ENCODE measurements around the gene HSPA4L.

The HSPA4L gene

DNA sequence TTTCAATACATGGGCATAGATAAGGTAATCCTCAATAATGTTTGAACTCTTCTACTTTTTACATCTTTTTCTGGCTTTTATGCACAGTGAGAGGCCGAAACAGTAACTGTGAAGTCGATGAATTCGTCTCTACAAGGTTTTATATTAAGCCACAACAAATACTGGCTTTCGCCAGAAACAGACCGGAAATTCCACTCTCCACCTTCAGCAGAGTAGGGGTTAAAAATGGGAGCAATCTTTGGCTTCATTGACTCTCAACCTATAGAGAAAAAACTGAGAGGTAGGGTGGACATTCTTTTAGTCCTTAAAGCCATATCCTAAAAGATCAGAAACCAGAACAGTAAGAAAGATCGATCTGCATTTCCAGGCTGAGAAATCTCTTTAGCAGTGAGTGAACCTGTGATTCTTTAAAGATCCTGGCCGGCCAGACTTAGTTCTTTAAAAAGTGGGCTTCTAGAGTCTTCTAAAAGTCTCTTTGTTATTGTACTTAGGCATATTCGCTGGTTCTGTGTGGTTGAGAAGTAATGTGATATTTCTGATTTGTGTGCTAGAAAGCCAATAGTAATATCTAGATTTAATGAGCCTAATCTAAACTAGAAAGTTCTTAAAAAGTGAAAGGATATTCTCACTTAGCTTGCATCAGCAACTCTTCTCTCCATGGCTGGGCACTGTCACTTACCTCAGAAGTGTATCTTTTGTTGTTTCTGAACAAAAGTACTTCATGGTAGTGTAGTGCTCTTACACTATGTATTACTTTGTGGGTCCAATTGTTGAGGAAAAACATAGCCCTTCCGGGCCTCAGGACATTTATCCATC, 2.0 kb downstream of the HSPA4L start:
- DNase-seq (ENCODE audit: low read depth), result no peak

DNA sequence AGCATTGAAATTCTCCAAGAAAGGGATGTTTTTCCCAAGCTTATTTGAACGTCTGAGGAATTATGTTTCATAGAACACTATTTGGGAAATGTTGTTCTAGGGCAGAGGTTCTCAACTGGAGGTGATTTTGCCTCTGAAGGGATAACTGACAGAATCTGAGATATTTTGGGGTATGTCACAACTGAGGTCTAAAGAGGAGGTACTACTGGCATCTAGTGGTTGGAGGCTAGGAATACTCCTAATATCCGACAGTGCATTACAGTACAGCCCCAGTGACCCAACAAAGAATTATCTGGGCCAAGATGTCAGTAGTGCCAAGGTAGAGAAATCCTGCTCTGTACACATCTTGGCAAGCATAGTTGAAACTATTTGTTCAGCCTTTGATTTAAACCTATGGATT, 6.4 kb downstream of the HSPA4L start:
- DNase-seq (ENCODE audit: low read depth), result peak; percentile 6

DNA sequence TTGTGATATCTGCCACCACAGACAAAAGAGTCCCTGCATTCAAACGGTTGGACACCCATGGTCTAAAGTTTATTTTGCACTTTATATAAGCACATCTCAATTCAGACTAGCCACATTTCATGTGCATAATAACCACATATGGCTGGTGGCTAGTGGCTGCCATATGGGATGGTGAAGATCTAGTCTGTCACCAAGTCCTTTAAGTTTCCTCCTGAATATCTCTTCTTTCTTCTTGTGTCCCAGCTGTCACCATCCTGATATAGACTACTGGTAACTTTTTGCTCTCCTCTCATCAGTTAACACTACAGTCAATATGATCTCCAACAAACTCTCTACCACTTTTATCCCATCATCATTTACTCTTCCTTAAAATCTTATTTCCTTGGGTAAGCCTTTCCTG, 9.3 kb downstream of the HSPA4L start:
- no peak for DNase-seq (ENCODE audit: low read depth)

DNA sequence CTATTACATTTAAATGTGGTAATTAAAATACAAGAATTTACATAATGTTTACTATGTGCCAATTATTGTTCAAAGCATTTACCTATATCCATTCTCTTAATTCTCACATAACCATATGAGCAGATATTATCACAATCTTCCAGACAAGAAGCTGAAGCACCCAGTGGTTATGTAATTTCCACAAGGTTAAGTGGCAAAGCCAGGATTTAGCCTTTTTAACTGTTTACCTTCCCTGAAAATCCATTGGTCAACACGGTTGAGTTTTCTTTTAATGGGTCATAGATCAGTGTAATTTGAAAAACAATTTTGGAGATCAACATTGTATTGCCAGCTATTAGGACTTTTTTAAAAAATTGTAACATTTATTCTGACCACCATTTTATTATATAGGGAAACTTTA, 11.4 kb downstream of the HSPA4L start:
- DNase-seq (ENCODE audit: low read depth), result no peak

DNA sequence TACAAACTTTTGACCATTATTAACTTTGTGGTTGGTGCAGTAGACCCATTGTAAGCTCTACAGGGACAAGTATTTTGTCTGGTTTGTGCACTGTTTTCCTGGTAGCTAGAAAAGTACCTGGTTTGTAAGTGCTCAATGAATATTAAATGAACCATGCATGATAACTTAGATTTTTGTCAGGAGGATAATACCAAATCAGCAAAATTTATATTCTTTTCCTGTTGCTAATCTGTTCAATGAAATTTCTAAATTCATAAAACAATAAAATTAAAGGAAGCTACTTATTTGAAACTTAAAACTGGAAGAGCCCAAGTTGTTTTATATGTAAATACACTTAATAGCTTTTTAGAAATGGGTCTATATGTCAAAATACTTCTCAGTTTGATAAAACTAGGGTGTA, 17.6 kb downstream of the HSPA4L start:
- no peak for DNase-seq (ENCODE audit: low read depth)

DNA sequence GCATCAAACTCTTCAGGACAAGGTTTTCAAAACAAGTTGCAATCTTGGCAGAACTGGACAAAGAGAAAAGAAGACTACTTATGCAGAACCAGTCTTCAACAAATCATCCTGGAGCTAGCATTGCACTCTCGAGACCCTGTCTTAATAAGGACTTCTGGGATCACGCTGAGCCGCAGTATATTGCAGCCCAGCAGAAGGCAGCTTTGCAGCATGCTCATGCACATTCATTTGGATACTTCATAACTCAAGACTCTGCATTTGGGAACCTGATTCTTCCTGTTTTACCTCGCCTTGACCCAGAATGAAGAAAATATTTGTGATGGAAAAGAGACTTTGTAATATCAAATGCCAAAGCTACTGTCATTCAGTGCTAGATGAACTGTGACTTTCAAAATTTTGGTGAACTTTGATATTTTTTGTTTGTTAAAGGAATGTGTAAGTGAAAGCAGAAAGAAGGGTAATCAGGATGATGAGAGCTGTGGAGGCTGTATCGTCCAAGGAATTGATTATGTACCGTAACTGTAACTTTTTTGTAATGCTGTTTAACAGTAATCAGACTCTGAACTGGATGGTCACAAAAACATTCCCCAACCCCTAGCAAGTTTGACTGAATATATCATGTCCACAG, 27.2 kb downstream of the HSPA4L start:
- DNase-seq (ENCODE audit: low read depth), result peak; percentile 35

DNA sequence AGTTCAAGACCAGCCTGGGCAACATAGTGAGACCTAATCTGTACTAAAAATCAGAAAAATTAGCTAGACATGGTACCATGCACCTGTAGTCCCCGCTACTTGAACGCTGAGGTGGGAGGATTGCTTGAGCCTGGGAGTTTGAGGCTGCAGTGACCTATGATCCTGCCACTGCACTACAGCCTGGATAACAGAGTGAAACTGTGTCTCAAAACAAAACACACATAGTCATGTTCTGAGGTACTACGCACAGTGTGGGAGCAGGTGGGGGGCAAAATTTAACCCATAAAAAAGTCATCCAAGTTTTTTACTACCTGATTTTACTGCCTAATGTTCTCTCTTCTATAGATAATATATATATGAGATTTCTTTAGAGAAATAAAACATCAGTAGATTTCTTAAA, 28.4 kb downstream of the HSPA4L start:
- DNase-seq (ENCODE audit: low read depth), result no peak

DNA sequence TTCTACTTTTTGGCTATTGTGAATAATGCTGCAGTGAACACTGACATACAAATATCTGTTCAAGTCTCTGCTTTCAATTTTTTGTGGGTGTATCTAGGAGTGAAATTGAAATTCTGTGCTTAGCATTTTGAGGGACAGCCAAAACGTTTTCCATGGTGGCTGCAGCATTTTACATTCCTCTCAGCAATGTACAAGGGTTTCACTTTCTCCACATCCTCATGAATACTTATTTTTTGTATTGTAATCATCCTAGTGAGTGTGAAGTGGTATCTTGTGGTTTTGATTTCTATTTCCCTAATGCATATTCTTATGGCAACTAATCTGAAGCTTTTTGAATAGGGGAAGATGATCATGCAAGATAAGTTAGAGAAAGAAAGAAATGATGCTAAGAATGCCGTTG, 40.3 kb downstream of the HSPA4L start:
- no peak for DNase-seq (ENCODE audit: low read depth)

DNA sequence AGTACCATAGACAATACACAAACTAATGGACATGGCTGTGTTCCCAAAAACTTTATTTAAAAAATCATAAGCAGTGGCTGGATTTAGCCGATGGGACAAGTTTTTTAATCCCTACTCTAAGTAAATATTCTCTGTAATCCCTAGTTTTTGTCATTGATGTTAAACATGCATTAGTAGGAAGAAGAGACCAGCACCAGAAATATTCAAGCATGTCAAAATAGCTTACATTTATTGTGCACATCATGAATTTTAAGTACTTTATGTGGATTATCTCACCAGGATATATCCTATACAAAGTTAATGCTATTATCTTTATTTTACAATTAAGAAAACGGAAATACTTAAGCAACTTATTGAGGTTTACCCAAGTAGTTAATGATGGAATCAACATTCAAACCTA, 46.0 kb downstream of the HSPA4L start:
- DNase-seq (ENCODE audit: low read depth), result no peak

DNA sequence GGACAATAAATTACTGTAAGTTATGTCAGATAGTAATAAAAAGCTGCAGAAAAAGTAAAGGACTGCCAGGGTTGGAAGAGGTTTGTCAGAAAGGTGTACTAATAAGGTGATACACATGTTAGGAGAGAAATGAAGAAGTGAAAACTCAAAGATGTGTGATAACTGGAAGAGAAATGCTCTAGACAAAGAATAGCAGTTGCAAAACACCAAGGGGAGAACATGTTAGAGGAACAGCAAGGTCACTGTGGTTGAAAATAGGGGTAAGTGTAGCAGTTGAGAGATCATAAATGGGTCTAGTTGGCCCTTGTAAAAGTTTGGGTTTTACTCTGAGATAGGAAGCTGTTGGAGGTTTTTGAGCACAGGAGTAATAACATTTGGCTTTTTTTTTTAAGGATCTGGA, 46.9 kb downstream of the HSPA4L start:
- DNase-seq (ENCODE audit: low read depth), result no peak

DNA sequence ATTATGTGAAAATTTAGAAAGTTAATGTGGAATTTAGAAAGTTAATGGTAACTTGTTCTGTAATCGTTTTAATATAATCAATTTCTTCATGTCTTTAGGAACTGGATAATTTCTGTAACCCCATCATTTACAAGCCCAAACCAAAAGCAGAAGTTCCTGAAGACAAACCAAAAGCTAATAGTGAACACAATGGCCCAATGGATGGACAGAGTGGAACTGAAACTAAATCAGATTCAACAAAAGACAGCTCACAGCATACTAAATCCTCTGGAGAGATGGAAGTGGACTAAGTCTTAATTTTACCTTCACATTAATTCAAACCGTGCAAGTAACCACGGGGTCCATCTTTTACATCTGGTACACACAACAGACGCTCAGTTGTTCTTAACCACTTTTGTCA, 50.5 kb downstream of the HSPA4L start:
- DNase-seq (ENCODE audit: low read depth), result no peak

DNA sequence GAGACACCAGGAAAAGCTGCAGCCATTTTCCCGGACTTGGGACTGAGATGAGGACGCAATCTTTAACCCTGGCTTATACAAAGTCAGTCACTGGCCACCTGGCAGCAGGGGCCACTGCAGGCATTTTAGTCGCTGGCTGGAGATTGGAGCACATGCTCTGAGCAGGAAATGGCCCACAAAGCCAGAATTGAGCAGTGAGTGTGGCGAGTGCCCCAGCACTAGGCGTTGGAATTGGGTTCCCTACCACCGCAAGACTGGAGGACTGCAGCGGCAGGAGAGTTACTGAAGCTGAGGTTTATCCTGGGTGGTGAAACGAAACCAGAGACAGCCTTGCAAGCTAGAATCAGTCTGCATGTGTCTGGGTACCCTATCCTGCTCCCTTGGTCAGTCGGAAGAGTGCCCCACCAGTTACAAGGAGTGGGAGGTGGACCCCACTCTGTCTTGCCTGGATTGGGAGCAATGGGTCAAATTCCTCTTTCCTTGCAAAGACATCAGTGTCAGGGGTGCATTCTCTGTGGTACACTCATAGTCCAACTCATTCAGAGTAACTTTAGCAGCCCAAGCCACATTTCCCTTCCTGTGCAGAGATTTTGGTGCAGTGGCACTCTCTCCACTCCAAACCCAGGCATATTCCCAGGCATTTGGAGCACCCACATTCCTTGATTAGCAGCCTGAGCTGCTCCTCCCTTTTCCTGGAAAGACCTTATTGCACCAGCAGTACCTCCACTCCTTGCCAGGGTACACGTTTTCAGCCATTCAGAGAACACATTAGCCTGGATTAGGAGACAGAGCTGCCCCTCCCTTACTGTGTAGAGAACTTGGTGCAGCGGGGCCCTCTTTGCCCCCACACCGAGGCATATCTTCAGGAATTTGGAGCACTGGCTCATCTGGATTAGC, 61.8 kb downstream of the HSPA4L start:
- no peak for DNase-seq (ENCODE audit: low read depth)

DNA sequence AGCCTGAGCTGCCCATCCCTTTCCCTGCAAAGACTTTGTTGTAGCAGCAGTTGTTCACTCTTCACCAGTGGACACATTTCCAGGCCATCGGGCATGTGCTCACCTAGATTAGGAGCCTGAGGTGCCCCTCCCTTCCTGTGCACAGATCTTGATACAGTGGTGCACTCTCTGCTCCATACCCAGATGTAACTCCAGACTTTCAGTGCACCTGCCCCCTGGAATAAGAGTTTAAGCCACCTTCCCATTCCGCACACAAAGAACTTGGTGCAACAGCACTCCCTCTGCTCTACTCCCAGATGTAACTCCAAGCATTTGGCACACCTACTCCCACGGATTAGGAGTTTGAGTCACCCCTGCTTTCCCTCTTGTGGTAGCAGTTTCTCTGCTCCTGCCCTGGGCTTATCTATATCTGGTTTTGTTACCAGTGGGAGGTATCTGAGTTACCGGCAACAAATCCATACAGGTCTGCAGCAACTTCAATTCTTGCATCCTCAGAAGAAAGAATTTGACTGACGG, 62.5 kb downstream of the HSPA4L start:
- peak; percentile 84 for DNase-seq (ENCODE audit: low read depth)

DNA sequence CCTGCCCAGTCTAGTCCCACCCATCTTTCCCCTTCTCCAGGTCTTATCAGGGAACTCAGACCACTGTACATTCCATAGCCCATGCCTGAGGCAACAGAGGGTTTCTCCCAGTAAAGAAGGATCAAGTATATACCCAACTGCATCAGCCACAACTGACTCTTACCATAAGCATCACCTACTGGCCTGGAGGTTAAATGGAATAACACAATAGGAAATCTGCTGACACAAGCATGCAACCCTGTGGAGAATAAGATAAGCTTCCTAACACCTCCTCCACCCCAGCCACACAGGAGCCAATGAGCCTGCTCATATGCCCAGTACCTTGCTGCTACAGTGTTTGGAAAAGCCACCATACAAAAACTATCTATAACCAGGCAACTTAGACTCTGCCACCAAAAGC, 63.9 kb downstream of the HSPA4L start:
- DNase-seq (ENCODE audit: low read depth), result no peak

DNA sequence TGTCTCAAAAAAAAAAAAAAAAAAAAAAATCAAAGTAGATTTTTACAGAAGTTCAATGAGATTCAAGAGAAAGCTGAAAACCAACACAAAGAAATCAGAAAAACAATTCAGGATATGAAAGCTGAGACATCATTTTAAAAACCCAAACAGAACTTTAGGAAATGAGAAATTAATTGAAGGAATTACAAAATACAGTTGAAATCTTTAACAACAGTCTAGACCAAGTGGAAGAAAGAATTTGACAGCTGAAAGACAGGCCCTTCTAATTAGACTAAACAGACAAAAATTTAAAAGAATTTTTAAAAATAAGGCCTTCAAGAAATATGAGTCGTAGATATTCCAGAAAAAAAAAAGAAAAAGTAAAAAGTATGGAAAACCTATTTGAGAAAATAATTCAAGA, 64.6 kb downstream of the HSPA4L start:
- no peak for DNase-seq (ENCODE audit: low read depth)

DNA sequence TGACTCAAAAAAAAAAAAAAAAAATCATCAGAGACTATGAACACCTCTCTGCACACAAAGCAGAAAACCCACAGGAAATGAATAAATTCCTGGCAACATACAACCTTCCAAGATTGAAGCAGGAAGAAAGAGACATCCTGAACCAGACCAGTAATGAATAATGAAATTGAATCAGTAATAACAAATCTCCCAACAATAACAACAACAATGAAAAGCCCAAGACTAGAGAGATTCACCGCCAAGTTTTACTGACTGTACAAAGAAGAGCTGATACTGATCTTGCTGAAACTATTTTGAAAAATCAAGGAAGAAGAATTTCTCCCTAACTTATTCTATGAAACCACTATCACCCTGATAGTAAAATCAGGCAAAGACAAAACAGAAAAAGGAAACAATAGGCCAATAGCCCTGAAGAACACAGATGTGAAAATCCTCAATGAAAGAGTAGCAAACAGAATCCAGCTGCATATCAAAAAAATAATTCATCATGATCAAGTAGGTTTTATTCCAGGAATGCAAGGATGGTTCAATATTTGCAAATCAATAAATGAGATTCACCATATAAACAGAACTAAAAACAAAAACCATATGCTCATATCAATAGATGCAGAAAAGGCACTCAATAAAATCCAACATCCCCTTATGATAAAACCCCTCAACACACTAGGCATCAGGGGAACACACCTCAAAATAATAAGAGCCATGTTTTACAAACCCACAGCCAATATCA, 67.5 kb downstream of the HSPA4L start:
- DNase-seq (ENCODE audit: low read depth), result no peak

DNA sequence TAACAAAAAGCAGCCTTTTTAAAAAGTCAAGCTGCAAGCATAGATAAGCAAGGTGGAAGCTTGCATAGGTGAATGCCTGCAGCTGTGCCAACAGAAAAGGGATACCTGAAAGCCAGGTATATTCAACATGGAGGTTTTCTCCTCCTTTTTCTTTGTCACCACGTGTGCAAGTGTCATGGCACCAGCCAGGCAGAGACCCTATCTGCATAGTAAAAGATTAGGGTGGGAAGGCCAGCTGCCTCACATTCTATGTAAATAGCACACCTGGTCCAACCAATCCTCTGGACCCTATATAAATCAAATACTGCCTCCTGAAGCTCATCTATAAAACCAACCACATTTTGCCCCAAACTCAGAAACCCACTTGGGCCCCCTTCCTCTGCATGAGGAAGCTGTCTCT, 70.5 kb downstream of the HSPA4L start:
- DNase-seq (ENCODE audit: low read depth), result no peak

DNA sequence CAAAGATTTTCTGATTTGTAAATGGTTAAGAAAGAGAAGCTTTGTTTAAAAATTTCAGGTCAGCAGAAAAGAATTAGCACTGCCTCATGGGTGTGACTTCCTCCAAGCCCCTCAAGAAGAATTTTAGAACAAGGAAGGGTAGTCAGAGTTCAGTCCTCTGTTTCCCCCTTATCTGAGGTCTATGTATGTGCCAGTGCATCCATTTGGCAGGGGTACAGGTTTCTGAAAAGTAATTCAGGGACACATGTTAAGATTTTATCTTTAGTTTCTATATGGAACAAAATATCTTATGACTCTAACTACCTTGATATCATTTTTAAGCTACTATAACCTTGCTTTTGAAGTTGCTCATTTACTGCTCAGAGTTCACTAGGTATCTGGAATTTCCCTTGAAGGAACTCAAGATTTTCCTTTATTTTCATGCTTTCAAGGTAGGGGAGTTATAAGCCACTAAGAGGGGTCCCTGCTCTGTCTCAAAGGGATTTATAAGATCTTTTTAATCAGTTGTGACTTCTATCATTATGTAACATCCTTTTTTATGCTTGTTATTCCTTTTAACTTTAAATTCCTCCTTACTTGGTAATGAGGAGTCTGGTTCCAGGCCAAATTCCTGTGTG, 74.2 kb downstream of the HSPA4L start:
- DNase-seq (ENCODE audit: low read depth), result no peak

DNA sequence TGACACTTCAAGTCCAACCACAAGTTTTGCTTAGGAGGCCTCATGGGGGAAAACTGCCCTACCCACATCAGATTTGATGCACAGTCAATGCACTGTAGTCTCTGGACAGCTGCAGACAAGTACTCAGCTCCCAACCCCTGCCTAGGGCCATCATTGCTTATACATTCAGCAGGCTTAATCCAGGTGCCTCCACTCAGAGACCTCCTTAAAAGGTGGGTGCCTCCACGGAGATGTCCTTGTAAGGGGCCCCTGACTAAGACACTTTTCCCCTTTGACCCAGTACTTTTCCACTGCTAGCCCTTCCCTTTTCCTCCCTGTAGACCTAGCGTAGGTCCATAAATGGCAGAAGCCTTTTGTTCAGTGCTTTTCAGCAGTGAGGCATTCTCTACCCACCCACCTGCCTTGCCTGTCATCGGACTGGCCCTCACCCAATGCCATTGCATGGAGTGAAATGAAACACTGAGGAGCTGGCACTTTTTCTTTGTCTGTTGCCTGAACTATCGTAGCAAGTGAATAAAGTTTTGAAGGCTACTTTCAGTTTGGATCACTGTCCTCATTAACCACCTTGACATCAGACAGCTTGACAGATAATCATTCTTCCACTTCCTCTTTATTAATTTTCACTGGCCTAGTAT, 74.8 kb downstream of the HSPA4L start:
- DNase-seq (ENCODE audit: low read depth), result peak; percentile 85

DNA sequence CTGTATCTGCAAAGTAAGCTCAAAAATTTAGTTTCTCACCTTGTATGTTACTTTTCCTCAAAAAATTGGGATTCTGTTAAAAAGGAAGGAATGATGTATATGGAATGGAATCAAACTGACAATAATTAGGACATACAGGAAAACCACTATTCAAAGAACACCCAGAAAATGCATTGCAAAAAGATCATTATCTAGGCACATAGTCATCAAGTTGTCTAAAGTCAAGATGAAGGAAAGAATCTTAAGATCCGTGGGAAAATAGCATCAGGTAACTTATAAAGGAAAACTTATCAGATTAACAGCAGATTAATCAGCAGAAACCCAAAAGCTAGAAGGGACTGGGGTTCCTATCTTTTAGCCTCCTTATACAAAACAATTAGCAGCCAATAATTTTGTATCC, 75.5 kb downstream of the HSPA4L start:
- peak; percentile 21 for DNase-seq (ENCODE audit: low read depth)

DNA sequence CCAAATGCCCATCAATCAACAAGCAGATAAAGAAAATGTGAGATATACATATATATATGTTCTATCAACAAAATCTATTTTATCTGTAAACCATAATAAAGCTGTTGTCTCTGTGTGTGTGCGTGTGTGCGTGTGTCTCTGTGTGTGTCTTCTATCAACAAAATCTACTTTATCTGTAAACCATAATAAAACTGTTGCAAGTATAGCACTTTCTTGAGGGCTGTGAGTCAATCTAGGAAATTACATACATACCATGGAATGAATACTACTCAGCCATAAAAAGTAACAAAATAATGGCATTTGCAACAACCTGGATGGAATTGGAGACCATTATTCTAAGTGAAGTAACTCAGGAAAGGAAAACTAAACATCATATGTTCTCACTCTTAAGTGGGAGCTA, 86.1 kb downstream of the HSPA4L start:
- DNase-seq (ENCODE audit: low read depth), result no peak

All from amniotic epithelial cell (primary cell).